Rectal smooth muscle tissue (tissue), 1 donor: ENCODE results near the gene HSPA9.

ENCODE experiments used
- H3K27ac ChIP-seq: one replicate; pipeline ENCODE4 v1.7.0; 2013; ENCODE audit warnings: low read depth, low read length, inconsistent platforms
- H3K27me3 ChIP-seq: one replicate; pipeline ENCODE4 v1.7.0; 2013; ENCODE audit warnings: low read length; ENCODE audit not compliant: control insufficient read depth, insufficient read depth
- H3K36me3 ChIP-seq: one replicate; pipeline ENCODE4 v1.7.0; 2013; ENCODE audit warnings: low read length; ENCODE audit not compliant: control insufficient read depth, insufficient read depth
- H3K4me1 ChIP-seq: one replicate; pipeline ENCODE4 v1.7.0; 2013; ENCODE audit warnings: low read length; ENCODE audit not compliant: control insufficient read depth, insufficient read depth
- H3K4me3 ChIP-seq: one replicate; pipeline ENCODE4 v1.7.0; 2013; ENCODE audit warnings: low read length
- H3K9ac ChIP-seq: one replicate; pipeline ENCODE4 v1.7.0; 2013; ENCODE audit warnings: low read length

Gene HSPA9

GRCh38 chr5:138583984-138584637 lies 8.9 kb upstream of the HSPA9 start:
- H3K36me3 ChIP-seq: no peaks in the 10 kb centered on the region
- no peak overlapping the region for H3K9ac ChIP-seq
- H3K27ac ChIP-seq: no peak overlapping the region
- no peaks in the 10 kb centered on the region for H3K27me3 ChIP-seq
- H3K4me1 ChIP-seq: no peaks in the 10 kb centered on the region
- no peak overlapping the region for H3K4me3 ChIP-seq

GRCh38 chr5:138582959-138583358 lies 7.8 kb upstream of the HSPA9 start:
- Histone ChIP-seq H3K27ac (no peak overlapping the region), H3K4me3 (no peak overlapping the region), H3K36me3 (no peaks in the 10 kb centered on the region), H3K27me3 (no peaks in the 10 kb centered on the region), H3K9ac (no peak overlapping the region), H3K4me1 (no peaks in the 10 kb centered on the region)

- no peaks in the 10 kb centered on the region for H3K27me3 ChIP-seq
- H3K4me3 ChIP-seq: no peak overlapping the region
- no peaks in the 10 kb centered on the region for H3K36me3 ChIP-seq
- no peaks in the 10 kb centered on the region for H3K4me1 ChIP-seq
- H3K9ac ChIP-seq: no peak overlapping the region
- H3K27ac ChIP-seq: no peak overlapping the region
Measured at GRCh38 chr5:138580777-138581176, 5.6 kb upstream of the HSPA9 start.

GRCh38 chr5:138580001-138580400 lies 4.8 kb upstream of the HSPA9 start:
- no peaks in the 10 kb centered on the region for H3K27me3 ChIP-seq
- no peaks in the 10 kb centered on the region for H3K4me1 ChIP-seq
- no peak overlapping the region for H3K27ac ChIP-seq
- no peak overlapping the region for H3K4me3 ChIP-seq
- H3K9ac ChIP-seq: no peak overlapping the region
- no peaks in the 10 kb centered on the region for H3K36me3 ChIP-seq

- no peak overlapping the region for H3K27ac ChIP-seq
- H3K27me3 ChIP-seq: no peaks in the 10 kb centered on the region
- H3K36me3 ChIP-seq: no peaks in the 10 kb centered on the region
- peaks cover under 1% of the 10 kb centered on the region for H3K4me1 ChIP-seq
- no peak overlapping the region for H3K9ac ChIP-seq
- H3K4me3 ChIP-seq: no peak overlapping the region
Measured at GRCh38 chr5:138579517-138579863, 4.3 kb upstream of the HSPA9 start.

- H3K27me3 ChIP-seq: no peaks in the 10 kb centered on the region
- peaks cover 10% of the 10 kb centered on the region for H3K4me1 ChIP-seq
- H3K9ac ChIP-seq: no peak overlapping the region
- no peak overlapping the region for H3K4me3 ChIP-seq
- peaks cover 8% of the 10 kb centered on the region for H3K36me3 ChIP-seq
- H3K27ac ChIP-seq: no peak overlapping the region
Measured at GRCh38 chr5:138577452-138577851, 2.3 kb upstream of the HSPA9 start.

- Histone ChIP-seq H3K27ac (peak overlapping the region; percentile 100), H3K27me3 (no peaks in the 10 kb centered on the region), H3K9ac (peak overlapping the region; percentile 98), H3K36me3 (peaks cover 28% of the 10 kb centered on the region), H3K4me1 (peaks cover 10% of the 10 kb centered on the region), H3K4me3 (peak overlapping the region; percentile 91)
Measured at GRCh38 chr5:138574744-138575193, 432 bp downstream of the HSPA9 start.

- peaks cover 10% of the 10 kb centered on the region for H3K4me1 ChIP-seq
- no peaks in the 10 kb centered on the region for H3K27me3 ChIP-seq
- H3K27ac ChIP-seq: peak overlapping the region; percentile 100
- peak overlapping the region; percentile 91 for H3K4me3 ChIP-seq
- peak overlapping the region; percentile 98 for H3K9ac ChIP-seq
- peaks cover 28% of the 10 kb centered on the region for H3K36me3 ChIP-seq
Measured at GRCh38 chr5:138573949-138574670, 1.1 kb downstream of the HSPA9 start.

GRCh38 chr5:138573223-138573622 lies 2.0 kb downstream of the HSPA9 start:
- Histone ChIP-seq H3K4me1 (peaks cover 10% of the 10 kb centered on the region), H3K4me3 (no peak overlapping the region), H3K27ac (no peak overlapping the region), H3K36me3 (peaks cover 29% of the 10 kb centered on the region), H3K27me3 (no peaks in the 10 kb centered on the region), H3K9ac (no peak overlapping the region)

- H3K36me3 ChIP-seq: peaks cover 39% of the 10 kb centered on the region
- no peak overlapping the region for H3K27ac ChIP-seq
- H3K4me1 ChIP-seq: peaks cover 10% of the 10 kb centered on the region
- H3K27me3 ChIP-seq: no peaks in the 10 kb centered on the region
- no peak overlapping the region for H3K4me3 ChIP-seq
- no peak overlapping the region for H3K9ac ChIP-seq
Measured at GRCh38 chr5:138570871-138571270, 4.3 kb downstream of the HSPA9 start.

- Histone ChIP-seq H3K36me3 (peaks cover 45% of the 10 kb centered on the region), H3K4me1 (peaks cover 10% of the 10 kb centered on the region), H3K9ac (no peak overlapping the region), H3K4me3 (no peak overlapping the region), H3K27ac (no peak overlapping the region), H3K27me3 (no peaks in the 10 kb centered on the region)
Measured at GRCh38 chr5:138569782-138570181, 5.4 kb downstream of the HSPA9 start.

- H3K4me1 ChIP-seq: no peaks in the 10 kb centered on the region
- H3K4me3 ChIP-seq: no peak overlapping the region
- H3K36me3 ChIP-seq: peaks cover 45% of the 10 kb centered on the region
- no peak overlapping the region for H3K27ac ChIP-seq
- H3K27me3 ChIP-seq: no peaks in the 10 kb centered on the region
- no peak overlapping the region for H3K9ac ChIP-seq
Measured at GRCh38 chr5:138568061-138568824, 7.0 kb downstream of the HSPA9 start.
